Activated CD4-positive, alpha-beta T cell treated with anti-CD3 and anti-CD28 coated beads for 36 hours (primary cell): ENCODE measurements around the gene PPARG. TPM values are rescaled to one million over a fixed set of nuclear protein-coding genes. Genes with fewer than 3 reads are reported as not detected.

Source experiments
- ATAC-seq: fragments of 200-7000 bp; cut with Tn5 transposase; one replicate; pipeline ENCODE4 v1.10.0; 2021; ENCODE audit warnings: mild to moderate bottlenecking, moderate library complexity
- CTCF ChIA-PET: fragments of 350-600 bp; sonication (Branson Sonifier 250); formaldehyde crosslinking; loops from one replicate; lab custom pipeline; 2021; ENCODE audit warnings: antibody characterized with exemption; lab: Charles Lee
- POLR2A ChIA-PET: fragments of 350-600 bp; sonication (Branson Sonifier 250); formaldehyde crosslinking; loops from one replicate; lab custom pipeline; 2021; ENCODE audit warnings: antibody characterized with exemption, inconsistent platforms; lab: Charles Lee
- DNase-seq: peaks from one replicate; pipeline ENCODE4 v3.0.0-alpha.2; 2020
- H3K27ac Mint-ChIP-seq: one replicate; pipeline ENCODE4 v1.8.0; 2021; ENCODE audit warnings: mixed read lengths
- H3K27me3 Mint-ChIP-seq: one replicate; pipeline ENCODE4 v1.8.0; 2021; ENCODE audit warnings: mixed read lengths
- H3K36me3 Mint-ChIP-seq: one replicate; pipeline ENCODE4 v1.8.0; 2021; ENCODE audit warnings: low read depth, mixed read lengths
- H3K4me1 Mint-ChIP-seq: one replicate; pipeline ENCODE4 v1.8.0; 2021; ENCODE audit warnings: mixed read lengths
- H3K4me3 Mint-ChIP-seq: one replicate; pipeline ENCODE4 v1.8.0; 2021; ENCODE audit warnings: mild to moderate bottlenecking, moderate library complexity, mixed read lengths
- H3K9me3 Mint-ChIP-seq: one replicate; pipeline ENCODE4 v1.8.0; 2021; ENCODE audit warnings: low read depth, mixed read lengths
- intact Hi-C, 2 experiments: fragments of 100-400 bp; cut with DNase I in 1 of 2; cut with micrococcal nuclease in 1 of 2; formaldehyde crosslinking; loops; one replicate each; pipeline versions ENCODE4 v1.14.2 to v1.15.1; 2022 to 2024; cut with DNase I, micrococcal nuclease
- total RNA-seq, 2 experiments: library from RNA; stranded (reverse); gene quantifications; one replicate each; pipeline ENCODE4 v1.2.3, GENCODE V29; 2021

Gene PPARG
- total RNA-seq, 2 experiments from 2014 or later, result 1.1 TPM

- H3K4me1 Mint-ChIP-seq, result peaks cover 13% of the 10 kb centered on the region
- no peak overlapping the region for H3K4me3 Mint-ChIP-seq
- no peak overlapping the region for H3K27ac Mint-ChIP-seq
- no peaks in the 10 kb centered on the region for H3K9me3 Mint-ChIP-seq
- ChIA-PET CTCF (interaction anchor here (0.6 to 2.2 kb wide), 4 partner anchors 47 to 1247 kb away, joined by 3 to 8 read pairs (median 4); no protein-coding TSS in a partner anchor), POLR2A (no interaction called here)
- ATAC-seq, result peak; percentile 78
- no peak for DNase-seq
- intact Hi-C loops, result no loop called here
- peaks cover 21% of the 10 kb centered on the region for H3K27me3 Mint-ChIP-seq
- no peaks in the 10 kb centered on the region for H3K36me3 Mint-ChIP-seq
These were observed 111.8 kb downstream of the PPARG start for GRCh38 chr3:12400616-12401194.

GRCh38 chr3:12401208-12401607, 112.3 kb downstream of the PPARG start:
- H3K27me3 Mint-ChIP-seq, result peaks cover 22% of the 10 kb centered on the region
- H3K27ac Mint-ChIP-seq, result no peak overlapping the region
- intact Hi-C loops, result no loop called here
- ChIA-PET POLR2A (no interaction called here), CTCF (interaction anchor here (0.6 to 2.2 kb wide), 4 partner anchors 48 to 1248 kb away, joined by 3 to 8 read pairs (median 4); no protein-coding TSS in a partner anchor)
- DNase-seq, result no peak
- peak; percentile 44 for ATAC-seq
- H3K4me3 Mint-ChIP-seq, result no peak overlapping the region
- H3K4me1 Mint-ChIP-seq, result peaks cover 12% of the 10 kb centered on the region
- no peaks in the 10 kb centered on the region for H3K36me3 Mint-ChIP-seq
- no peaks in the 10 kb centered on the region for H3K9me3 Mint-ChIP-seq

- intact Hi-C loops, result no loop called here
These were observed 116.8 kb downstream of the PPARG start for GRCh38 chr3:12405432-12406272.

GRCh38 chr3:12408984-12409683, 120.3 kb downstream of the PPARG start:
- Mint-ChIP-seq H3K36me3 (no peaks in the 10 kb centered on the region), H3K4me3 (no peak overlapping the region), H3K9me3 (no peaks in the 10 kb centered on the region), H3K4me1 (peaks cover 3% of the 10 kb centered on the region), H3K27me3 (peaks cover 12% of the 10 kb centered on the region), H3K27ac (no peak overlapping the region)
- POLR2A ChIA-PET, result no interaction called here
- intact Hi-C loops, result no loop called here
- ATAC-seq, result no peak
- CTCF ChIA-PET, result no interaction called here
- no peak for DNase-seq

More at GRCh38 chr3:12405432-12406272, 116.8 kb downstream of the PPARG start:
- H3K27ac Mint-ChIP-seq, result no peak overlapping the region
- DNase-seq (no peak), ATAC-seq (no peak)
- POLR2A ChIA-PET, result no interaction called here
- H3K9me3 Mint-ChIP-seq, result no peaks in the 10 kb centered on the region
- peaks cover 10% of the 10 kb centered on the region for H3K4me1 Mint-ChIP-seq
- H3K27me3 Mint-ChIP-seq, result peaks cover 8% of the 10 kb centered on the region
- no peaks in the 10 kb centered on the region for H3K36me3 Mint-ChIP-seq
- H3K4me3 Mint-ChIP-seq, result no peak overlapping the region
- CTCF ChIA-PET, result no interaction called here

- no peaks in the 10 kb centered on the region for H3K9me3 Mint-ChIP-seq
- H3K36me3 Mint-ChIP-seq, result no peaks in the 10 kb centered on the region
- peaks cover 11% of the 10 kb centered on the region for H3K27me3 Mint-ChIP-seq
- peaks cover 5% of the 10 kb centered on the region for H3K4me1 Mint-ChIP-seq
- CTCF ChIA-PET, result interaction anchor here (1.3 kb wide), 1 partner anchor 14 kb away, joined by 5 read pairs; no protein-coding TSS in a partner anchor
- POLR2A ChIA-PET, result no interaction called here
- intact Hi-C loops, result no loop called here
- no peak overlapping the region for H3K27ac Mint-ChIP-seq
- ATAC-seq (no peak), DNase-seq (no peak)
- no peak overlapping the region for H3K4me3 Mint-ChIP-seq
These were observed 121.1 kb downstream of the PPARG start for GRCh38 chr3:12409684-12410596.

GRCh38 chr3:12413721-12414255, 124.9 kb downstream of the PPARG start:
- ATAC-seq (no peak), DNase-seq (no peak)
- intact Hi-C loops, result no loop called here
- Mint-ChIP-seq H3K4me1 (peaks cover 13% of the 10 kb centered on the region), H3K36me3 (no peaks in the 10 kb centered on the region), H3K27ac (no peak overlapping the region), H3K9me3 (no peaks in the 10 kb centered on the region), H3K4me3 (no peak overlapping the region), H3K27me3 (peaks cover 9% of the 10 kb centered on the region)
- POLR2A ChIA-PET, result no interaction called here
- CTCF ChIA-PET, result no interaction called here

- Mint-ChIP-seq H3K36me3 (no peaks in the 10 kb centered on the region), H3K27ac (no peak overlapping the region), H3K27me3 (peaks cover 6% of the 10 kb centered on the region), H3K4me3 (no peak overlapping the region), H3K9me3 (no peaks in the 10 kb centered on the region), H3K4me1 (peaks cover 11% of the 10 kb centered on the region)
- ChIA-PET POLR2A (interaction anchor here (0.6 kb wide), 1 partner anchor 129 kb away, joined by 3 read pairs; no protein-coding TSS in a partner anchor), CTCF (no interaction called here)
- ATAC-seq (peak; percentile 90), DNase-seq (peak; percentile 13)
- intact Hi-C loops, result loop anchor here in 1 of 2 experiments (1.0 kb wide), 1 partner anchor 20 kb away; no protein-coding TSS in a partner anchor
These were observed 126.3 kb downstream of the PPARG start for GRCh38 chr3:12415014-12415680.

GRCh38 chr3:12416731-12417130, 127.9 kb downstream of the PPARG start:
- Mint-ChIP-seq H3K36me3 (no peaks in the 10 kb centered on the region), H3K9me3 (no peaks in the 10 kb centered on the region), H3K27ac (no peak overlapping the region), H3K27me3 (peaks cover 2% of the 10 kb centered on the region), H3K4me1 (peaks cover 20% of the 10 kb centered on the region), H3K4me3 (no peak overlapping the region)
- CTCF ChIA-PET, result no interaction called here
- POLR2A ChIA-PET, result no interaction called here
- no peak for DNase-seq
- intact Hi-C loops, result no loop called here
- ATAC-seq, result no peak

- ChIA-PET POLR2A (no interaction called here), CTCF (interaction anchor here (1.3 kb wide), 1 partner anchor 59 kb away, joined by 3 read pairs; no protein-coding TSS in a partner anchor)
- Mint-ChIP-seq H3K36me3 (no peaks in the 10 kb centered on the region), H3K4me1 (peaks cover 23% of the 10 kb centered on the region), H3K27ac (peak overlapping the region; percentile 64), H3K27me3 (no peaks in the 10 kb centered on the region), H3K9me3 (no peaks in the 10 kb centered on the region), H3K4me3 (no peak overlapping the region)
- ATAC-seq (peak; percentile 50), DNase-seq (peak; percentile 54)
- intact Hi-C loops, result loop anchor here in 1 of 2 experiments (5.0 kb wide), 2 partner anchors 52 to 73 kb away; no protein-coding TSS in a partner anchor
These were observed 131.5 kb downstream of the PPARG start for GRCh38 chr3:12420393-12420792.

- DNase-seq (no peak), ATAC-seq (no peak)
- no peaks in the 10 kb centered on the region for H3K36me3 Mint-ChIP-seq
- intact Hi-C loops, result loop anchor here in 1 of 2 experiments (5.0 kb wide), 2 partner anchors 51 to 74 kb away; no protein-coding TSS in a partner anchor
- no peak overlapping the region for H3K27ac Mint-ChIP-seq
- ChIA-PET CTCF (interaction anchor here (0.8 to 1.3 kb wide), 2 partner anchors 59 to 285 kb away, joined by 3 read pairs; no protein-coding TSS in a partner anchor), POLR2A (no interaction called here)
- peaks cover 25% of the 10 kb centered on the region for H3K4me1 Mint-ChIP-seq
- H3K4me3 Mint-ChIP-seq, result no peak overlapping the region
- no peaks in the 10 kb centered on the region for H3K9me3 Mint-ChIP-seq
- H3K27me3 Mint-ChIP-seq, result no peaks in the 10 kb centered on the region
These were observed 132.3 kb downstream of the PPARG start for GRCh38 chr3:12421132-12421531.
